K562 (cell line): Measurements from ENCODE around the gene SEPTIN1. TPM values are rescaled to one million over a fixed set of nuclear protein-coding genes. Genes with fewer than 3 reads are reported as not detected.
A peak's percentile ranks its signal among the peaks of the same experiment; 100 is the strongest.

Experiments used
- ATAC-seq: fragments of 200-7000 bp; cut with Tn5 transposase; 3 replicates; pipeline ENCODE4 v1.9.1; 2020; ENCODE audit warnings: moderate library complexity
- BruUV-seq: library from RNA; stranded (reverse); fragments of 400-500 nt; replicated peaks from 2 replicates; lab custom pipeline; 2021; lab: Mats Ljungman, UMichigan
- CTCF ChIA-PET: fragments of 300-600 bp; formaldehyde crosslinking; extraction: SDS; loops from one replicate; lab custom pipeline; 2021; ENCODE audit warnings: low intra/inter-chr PET ratio; lab: Yijun Ruan, JAX
- POLR2A ChIA-PET: fragments of 300-600, 350-650 bp; sonication (Branson Sonifier 250); formaldehyde crosslinking; extraction: SDS; loops from one replicate; lab custom pipeline; 2021; ENCODE audit warnings: antibody characterized with exemption, inconsistent platforms; lab: Yijun Ruan, JAX
- DNase-seq, 4 experiments: peaks; one replicate each; pipeline versions ENCODE4 v3.0.0 to v3.0.0-alpha.2; 2011 to 2018; ENCODE audit warnings: low spot score in 3 of 4, mixed read lengths in 3 of 4; ENCODE audit errors: extremely low read depth in 1 of 4
- FAIRE-seq: peaks from 2 replicates; lab custom pipeline; 2011; peaks lifted over from hg19 to GRCh38; lab: Jason Lieb, UNC
- H2AFZ ChIP-seq: 2 replicates; pipeline ENCODE4 v1.6.0; 2011; ENCODE audit warnings: low read depth, low read length, control low read depth, inconsistent platforms
- H3K27ac ChIP-seq: fragments of 200-600 bp; 3 replicates; pipeline ENCODE4 v1.8.0; 2011; ENCODE audit warnings: low read depth, mild to moderate bottlenecking, control low read depth, inconsistent platforms, low read length, moderate library complexity, mixed read lengths; ENCODE audit errors: extremely low read depth
- H3K27me3 ChIP-seq, 2 experiments: fragments of 300-600 bp in 1 of 2; 2 replicates in 1 of 2; 3 replicates in 1 of 2; pipeline versions ENCODE4 v1.6.0 to v1.8.0; 2011; ENCODE audit warnings: inconsistent platforms in 2 of 2, low read length in 2 of 2, mild to moderate bottlenecking in 1 of 2, mixed read lengths in 1 of 2, moderate library complexity in 1 of 2; ENCODE audit not compliant: control insufficient read depth in 2 of 2, insufficient read depth in 2 of 2
- H3K36me3 ChIP-seq: fragments of 300-600 bp; 3 replicates; pipeline ENCODE4 v1.8.0; 2011; ENCODE audit warnings: mild to moderate bottlenecking, low read length, inconsistent platforms; ENCODE audit not compliant: control insufficient read depth, insufficient read depth
- H3K4me1 ChIP-seq, 2 experiments: fragments of 200-600 bp in 1 of 2; replicated peaks in 1 of 2; 2 replicates in 1 of 2; 3 replicates in 1 of 2; pipeline versions ENCODE4 v1.5.1 to v1.8.0; 2011; ENCODE audit warnings: inconsistent platforms in 2 of 2, low read length in 2 of 2, mild to moderate bottlenecking in 1 of 2, mixed read lengths in 1 of 2, moderate library complexity in 1 of 2; ENCODE audit not compliant: control insufficient read depth in 2 of 2, insufficient read depth in 2 of 2
- H3K4me2 ChIP-seq: 2 replicates; pipeline ENCODE4 v1.6.1; 2011; ENCODE audit warnings: low read length, control low read depth, inconsistent platforms, mixed read lengths; ENCODE audit not compliant: insufficient read depth
- H3K4me3 ChIP-seq: fragments of 200-600 bp; sonication (generic), shearing (Covaris generic); 2 replicates; pipeline ENCODE4 v1.5.1; 2016; ENCODE audit warnings: control low read depth, inconsistent platforms
- H3K79me2 ChIP-seq: fragments of 200-600 bp; 3 replicates; pipeline ENCODE4 v1.8.0; 2011; ENCODE audit warnings: low read length, inconsistent platforms; ENCODE audit not compliant: control insufficient read depth, insufficient read depth
- H3K9ac ChIP-seq, 2 experiments: 2 replicates each; pipeline versions ENCODE4 v1.6.0 to v1.6.1; 2011; ENCODE audit warnings: low read depth in 2 of 2, low read length in 2 of 2, control low read depth in 1 of 2, inconsistent platforms in 1 of 2, mild to moderate bottlenecking in 1 of 2, mixed read lengths in 1 of 2; ENCODE audit not compliant: insufficient read depth in 1 of 2
- H3K9me1 ChIP-seq: one replicate; pipeline ENCODE4 v1.6.0; 2011; ENCODE audit warnings: inconsistent platforms, mild to moderate bottlenecking, low read length, moderate library complexity; ENCODE audit not compliant: control insufficient read depth, insufficient read depth
- H3K9me3 ChIP-seq: replicated peaks from 2 replicates; pipeline ENCODE4 v1.5.1; 2011; ENCODE audit warnings: low read depth, low read length, inconsistent platforms; ENCODE audit not compliant: control insufficient read depth, insufficient read depth
- H4K20me1 ChIP-seq: replicated peaks from 2 replicates; pipeline ENCODE4 v1.6.1; 2011; ENCODE audit warnings: low read length, inconsistent platforms, mixed read lengths; ENCODE audit not compliant: control insufficient read depth, insufficient read depth
- CBX5 ChIP-seq: IDR thresholded peaks from 2 replicates; pipeline ENCODE4 v1.6.1; 2014; ENCODE audit warnings: low read depth, borderline replicate concordance
- CHCHD3 ChIP-seq: fragments of 250-450 bp; sonication (Bioruptor Pico); IDR thresholded peaks from 2 replicates; pipeline ENCODE4 v2.1.2; 2022; ENCODE audit warnings: mild to moderate bottlenecking
- DPF2 ChIP-seq: fragments of 450-650 bp; IDR thresholded peaks from 2 replicates; pipeline ENCODE4 v1.6.1; 2016
- MECOM ChIP-seq: fragments of 250-450 bp; sonication (Bioruptor Pico); IDR thresholded peaks from 2 replicates; pipeline ENCODE4 v1.8.0; 2022; ENCODE audit warnings: inconsistent platforms
- MED1 ChIP-seq: sonication (generic); formaldehyde crosslinking; IDR thresholded peaks from 2 replicates; pipeline ENCODE4 v1.8.1; 2023; ENCODE audit warnings: missing genetic modification reagents, borderline replicate concordance
- POLR2A ChIP-seq: fragments of 450-650 bp; conservative IDR thresholded peaks from 2 replicates; pipeline ENCODE4 v1.6.1; 2016
- PTTG1 ChIP-seq: fragments of 450-650 bp; IDR thresholded peaks from 2 replicates; pipeline ENCODE4 v1.6.1; 2016; ENCODE audit warnings: low read depth, mild to moderate bottlenecking, missing genetic modification characterization, missing compliant biosample characterization
- RBFOX2 ChIP-seq: fragments of 200-400 bp; formaldehyde crosslinking; IDR thresholded peaks from 2 replicates; pipeline ENCODE4 v1.6.1; 2017; ENCODE audit warnings: low read depth, mild to moderate bottlenecking, low read length, moderate library complexity
- RBM17 ChIP-seq: fragments of 200-400 bp; formaldehyde crosslinking; IDR thresholded peaks from 2 replicates; pipeline ENCODE4 v1.6.1; 2017; ENCODE audit warnings: low read depth, mild to moderate bottlenecking, low read length, borderline replicate concordance
- SUPT5H ChIP-seq: fragments of 450-650 bp; IDR thresholded peaks from 2 replicates; pipeline ENCODE4 v1.6.1; 2016
- TRIM25 ChIP-seq: fragments of 450-650 bp; IDR thresholded peaks from 2 replicates; pipeline ENCODE4 v1.7.0; 2016; ENCODE audit warnings: borderline replicate concordance
- U2AF2 ChIP-seq: fragments of 200-400 bp; formaldehyde crosslinking; optimal IDR thresholded peaks from 2 replicates; pipeline ENCODE3; 2017; ENCODE audit warnings: low read depth, mild to moderate bottlenecking, low read length
- ZNF324 ChIP-seq: fragments of 250-450 bp; sonication (Bioruptor Pico); IDR thresholded peaks from 2 replicates; pipeline ENCODE4 v1.4.0; 2020; ENCODE audit warnings: mild to moderate bottlenecking
- ZNF586 ChIP-seq: fragments of 450-650 bp; formaldehyde crosslinking; conservative IDR thresholded peaks from 2 replicates; pipeline ENCODE4 v1.4.0; 2020; ENCODE audit warnings: mild to moderate bottlenecking, moderate library complexity
- ZNF668 ChIP-seq: fragments of 250-450 bp; sonication (Bioruptor Pico); IDR thresholded peaks from 2 replicates; pipeline ENCODE4 v1.8.0; 2022; ENCODE audit warnings: mild to moderate bottlenecking, inconsistent platforms
- ZNF780A ChIP-seq: fragments of 250-450 bp; sonication (Bioruptor Pico); IDR thresholded peaks from 2 replicates; pipeline ENCODE4 v1.5.0; 2021; ENCODE audit warnings: mild to moderate bottlenecking
- WGBS: fragments of 100-300 bp; shearing (Covaris generic); methylation state at CpG from one replicate; pipeline ENCODE4 v1.1.6; 2016; ENCODE audit warnings: low coverage, mixed read lengths; ENCODE audit not compliant: insufficient coverage; ENCODE audit errors: missing lambda C conversion rate; 5-methylcytosine and 5-hydroxymethylcytosine counted together
- in situ Hi-C: fragments of 300-500 bp; cut with MboI; formaldehyde crosslinking; loops from 4 replicates; pipeline ENCODE4 v1.15.0; 2018; ENCODE audit warnings: inconsistent platforms, mixed read lengths
- intact Hi-C: fragments of 100-400 bp; cut with micrococcal nuclease; formaldehyde crosslinking; loops from 2 replicates; pipeline ENCODE4 v1.14.2; 2022
- polyA plus RNA-seq, 8 experiments: library from polyadenylated mRNA; depleted of rRNA in 4 of 8; stranded (reverse) in 5 of 8; unstranded in 3 of 8; fragments of >200 nt; fragmentation: Nextera tagmentation in 2 of 8; fragmentation: Illumina TruSeq in 1 of 8; extraction: Ambion mirVana in 2 of 8; extraction: Trizol in 1 of 8; gene quantifications; 2 replicates each; pipeline versions ENCODE4 v1.2.1 to v1.2.3, GENCODE V29; 2011 to 2014; ENCODE audit warnings: inconsistent platforms in 1 of 8, missing spikeins in 1 of 8
- total RNA-seq, 7 experiments: library from RNA; depleted of rRNA in 6 of 7; stranded (reverse); fragments of >200 nt in 6 of 7; fragmentation: Illumina TruSeq in 2 of 7; extraction: Trizol in 2 of 7; gene quantifications; 2 replicates each; pipeline versions ENCODE4 v1.2.1 to v1.2.3, GENCODE V29; 2011 to 2021; ENCODE audit warnings: low replicate concordance in 1 of 7

Gene SEPTIN1
- total and polyA plus RNA-seq, 9 of the 15 experiments (the other 6 are each of a cell fraction or from before 2014, with no cell fraction given): 0.23 to 5.6 (median 1.7) TPM; not detected in 1

- intact Hi-C loops: no loop called here
- Histone ChIP-seq H3K79me2 (peaks cover 14% of the 10 kb centered on the region), H3K9me3 (no peaks in the 10 kb centered on the region), H3K27me3 (no peaks in the 10 kb centered on the region), H3K9ac (no peak overlapping the region), H4K20me1 (no peaks in the 10 kb centered on the region), H3K4me1 (peaks cover 0 to 7% of the 10 kb centered on the region in 2 experiments; a peak in 1 of 5 replicates), H3K4me2 (no peak overlapping the region), H3K4me3 (no peak overlapping the region), H3K36me3 (peaks cover 79% of the 10 kb centered on the region), H3K27ac (no peak overlapping the region), H3K9me1 (no peaks in the 10 kb centered on the region), H2AFZ (no peak overlapping the region)
- WGBS: 84% methylated on average over 5 of the region's 5 CpGs
- ChIA-PET POLR2A (interaction anchor here (0.7 to 1.5 kb wide), 2 partner anchors 9 to 569 kb away, joined by 3 to 4 read pairs; partner anchors contain the start of gene DCTPP1), CTCF (no interaction called here)
- ATAC-seq: no peak
- BruUV-seq: no TSS peak
- no peak for DNase-seq
- FAIRE-seq: no peak
- in situ Hi-C loops: no loop called here
- peak; percentile 25; the same call in 1 of the 2 replicates for TF ChIP-seq POLR2A
- no peak for TF ChIP-seq DPF2
Observed at GRCh38 chr16:30421010-30421409, 38.6 kb upstream of the SEPTIN1 start.

- in situ Hi-C loops: no loop called here
- no peak overlapping the region for H3K4me3 ChIP-seq
- FAIRE-seq: no peak
- TF ChIP-seq MECOM (CRISPR knock-in tag): no peak
- TF ChIP-seq ZNF586 (CRISPR knock-in tag): no peak
- no peak for TF ChIP-seq ZNF780A
- TF ChIP-seq CHCHD3: no peak
- no peak for TF ChIP-seq U2AF2
- no peak for TF ChIP-seq RBM17
- TF ChIP-seq ZNF324 (CRISPR knock-in tag): no peak
- no peak for TF ChIP-seq ZNF668 (CRISPR knock-in tag)
- TF ChIP-seq CBX5: no peak
- TF ChIP-seq SUPT5H: 0 out of 2 replicates have a peak, but pooled peaks have one; percentile 18
- no peak for TF ChIP-seq MED1
- no peak for TF ChIP-seq PTTG1
- TF ChIP-seq TRIM25: no peak
- peak; percentile 1; the same call in 1 of the 2 replicates for TF ChIP-seq RBFOX2
Observed at GRCh38 chr16:30418350-30419181, 36.2 kb upstream of the SEPTIN1 start.

More at GRCh38 chr16:30418350-30419181, 36.2 kb upstream of the SEPTIN1 start:
- Histone ChIP-seq H3K9me1 (no peaks in the 10 kb centered on the region), H3K9me3 (no peaks in the 10 kb centered on the region), H3K27me3 (no peaks in the 10 kb centered on the region), H3K79me2 (peaks cover 12% of the 10 kb centered on the region; the same call in 2 of the 3 replicates), H3K36me3 (peaks cover 70% of the 10 kb centered on the region), H3K27ac (no peak overlapping the region), H3K4me1 (no peaks in the 10 kb centered on the region), H3K9ac (no peak overlapping the region), H2AFZ (no peak overlapping the region), H4K20me1 (no peaks in the 10 kb centered on the region), H3K4me2 (no peak overlapping the region)
- POLR2A ChIA-PET: interaction anchor here (0.7 to 1.6 kb wide), 4 partner anchors 8 to 27 kb away, joined by 3 to 5 read pairs (median 4); partner anchors contain the start of gene DCTPP1
- BruUV-seq: no TSS peak
- no peak for DNase-seq
- CTCF ChIA-PET: no interaction called here
- 97% methylated on average over 26 of the region's 31 CpGs for WGBS
- intact Hi-C loops: no loop called here
- no peak for ATAC-seq
